GM18519 (cell line): Measurements from ENCODE around the gene FAM131B.

Experiments used
- ATAC-seq: cut with Tn5 transposase; IDR thresholded peaks from one replicate; pipeline ENCODE4 v1.9.1; 2021; ENCODE audit warnings: mild to moderate bottlenecking, moderate library complexity; ENCODE audit not compliant: unreplicated experiment, low FRiP score

Gene FAM131B

DNA sequence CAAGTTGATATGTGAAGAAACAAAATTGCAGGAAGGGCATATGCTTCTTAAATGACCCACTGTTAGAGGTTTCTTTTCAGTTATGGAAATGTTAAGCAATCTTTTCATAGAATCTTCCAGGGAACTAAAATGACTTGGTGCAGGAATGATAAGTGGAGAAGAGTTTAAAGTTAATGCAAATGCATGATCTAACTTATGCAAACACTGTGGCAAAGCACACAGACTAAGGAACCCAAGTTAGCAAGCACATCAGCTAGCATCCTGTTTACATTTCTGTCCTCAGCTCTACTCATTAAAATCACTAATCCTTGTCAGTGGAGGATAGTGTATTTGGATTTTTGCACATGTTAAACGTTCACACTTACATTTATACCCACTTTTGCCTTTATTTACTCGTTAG is 37.3 kb downstream of the FAM131B start:
- ATAC-seq: peak; percentile 47

DNA sequence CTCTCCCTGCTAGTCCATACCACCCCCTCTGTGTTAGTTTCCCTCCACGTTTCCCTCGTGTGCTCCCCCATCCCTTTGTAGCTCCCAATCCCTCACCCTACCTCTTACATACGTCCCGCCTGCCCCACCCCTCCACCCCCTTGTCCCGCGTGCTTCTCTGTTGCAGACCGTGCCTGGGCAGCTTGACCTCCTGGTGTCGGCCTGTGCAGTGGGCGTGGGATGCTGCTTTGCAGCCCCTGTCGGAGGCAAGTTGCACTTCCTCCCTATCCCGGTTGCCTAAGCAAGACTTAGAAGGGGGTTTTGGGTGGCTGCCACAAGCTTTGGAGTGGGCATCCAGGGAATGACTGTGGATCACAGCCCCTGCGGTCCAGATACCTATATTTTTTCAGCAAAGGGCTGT is 38.9 kb downstream of the FAM131B start:
- ATAC-seq: no peak

GRCh38 chr7:143322760-143323633 is 39.5 kb downstream of the FAM131B start:
- no peak for ATAC-seq

- ATAC-seq: no peak
Measured at GRCh38 chr7:143321734-143322133, 40.8 kb downstream of the FAM131B start.

GRCh38 chr7:143321242-143321641 is 41.3 kb downstream of the FAM131B start:
- ATAC-seq: no peak

GRCh38 chr7:143320620-143321019 is 41.9 kb downstream of the FAM131B start:
- no peak for ATAC-seq

- ATAC-seq: no peak
Measured at GRCh38 chr7:143318661-143319060, 43.9 kb downstream of the FAM131B start.

DNA sequence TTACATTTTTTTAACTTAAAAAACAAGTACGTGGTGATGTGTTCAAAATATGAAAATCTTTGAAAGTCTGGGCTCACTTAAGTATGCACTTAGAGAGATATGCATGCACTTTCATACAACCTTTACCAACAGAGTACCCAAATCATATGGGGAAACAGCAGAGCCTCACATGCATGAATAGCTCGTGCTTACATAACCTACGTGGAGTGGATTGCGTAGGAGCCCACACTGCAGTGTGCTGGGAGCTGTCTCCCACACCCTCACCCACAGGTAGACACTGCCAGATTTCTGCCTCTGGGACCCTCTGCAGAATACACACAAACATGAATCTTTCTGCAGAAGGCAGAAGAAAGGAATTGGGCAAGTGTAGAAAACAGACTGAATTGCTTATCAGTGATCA is 46.0 kb downstream of the FAM131B start:
- ATAC-seq: no peak

DNA sequence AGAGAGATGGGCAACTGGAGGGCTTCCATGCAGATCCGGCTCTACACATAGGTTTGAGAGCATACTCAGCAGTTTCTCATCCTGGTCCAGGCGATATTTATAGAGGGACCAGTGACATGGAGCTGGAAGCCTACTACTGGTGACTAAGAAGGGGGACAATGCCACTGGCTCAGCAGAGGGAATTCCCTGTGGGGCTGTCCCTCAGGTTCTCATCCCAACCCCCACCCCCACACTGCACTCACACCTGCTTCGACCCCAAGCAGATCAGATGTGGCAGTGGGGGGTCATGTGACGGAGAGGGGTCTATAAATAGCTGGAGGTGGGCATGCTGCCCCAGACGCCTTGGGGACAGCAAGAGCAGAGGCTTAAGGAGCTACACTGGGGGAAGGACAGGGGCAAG is 46.7 kb downstream of the FAM131B start, which contains the start of gene CLCN1:
CLCN1 (plus strand) TSS at position 336 of the 400 bp plus-strand sequence. CDS start 102 bp downstream, outside the sequence.
- ATAC-seq: no peak

- no peak for ATAC-seq
Measured at GRCh38 chr7:143314127-143314526, 48.4 kb downstream of the FAM131B start.

DNA sequence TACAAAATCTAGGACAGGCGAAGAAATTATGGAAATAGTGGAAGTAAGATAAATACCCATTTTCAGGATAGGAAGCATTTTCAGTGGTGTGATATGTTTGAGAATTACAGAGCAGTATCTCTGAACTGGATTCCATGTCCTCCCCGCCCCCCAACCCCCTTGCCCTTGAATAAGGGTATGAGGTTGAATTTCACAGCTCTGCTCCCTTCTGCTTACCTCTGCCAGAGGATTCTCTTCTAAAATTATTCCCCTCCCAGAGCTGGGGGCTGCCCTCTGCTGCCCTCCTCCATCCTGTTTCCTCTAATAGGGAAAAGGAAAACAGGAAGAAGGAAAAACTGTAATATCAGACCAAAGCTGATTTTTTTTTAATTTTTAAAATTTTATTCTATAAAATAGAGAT is 53.9 kb downstream of the FAM131B start:
- ATAC-seq: no peak

- ATAC-seq: no peak
Measured at GRCh38 chr7:143305423-143306070, 57.0 kb downstream of the FAM131B start.

DNA sequence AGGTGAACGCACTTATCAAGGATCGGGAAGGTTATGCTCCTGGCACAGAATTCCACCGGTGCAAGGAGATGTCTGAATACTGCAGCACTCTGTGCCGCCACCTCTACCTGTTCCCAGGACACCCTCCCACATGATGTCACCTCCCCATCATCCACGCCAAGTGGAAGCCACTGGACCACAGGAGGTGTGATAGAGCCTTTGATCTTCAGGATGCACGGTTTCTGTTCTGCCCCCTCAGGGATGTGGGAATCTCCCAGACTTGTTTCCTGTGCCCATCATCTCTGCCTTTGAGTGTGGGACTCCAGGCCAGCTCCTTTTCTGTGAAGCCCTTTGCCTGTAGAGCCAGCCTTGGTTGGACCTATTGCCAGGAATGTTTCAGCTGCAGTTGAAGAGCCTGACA is 57.6 kb downstream of the FAM131B start:
- ATAC-seq: no peak

DNA sequence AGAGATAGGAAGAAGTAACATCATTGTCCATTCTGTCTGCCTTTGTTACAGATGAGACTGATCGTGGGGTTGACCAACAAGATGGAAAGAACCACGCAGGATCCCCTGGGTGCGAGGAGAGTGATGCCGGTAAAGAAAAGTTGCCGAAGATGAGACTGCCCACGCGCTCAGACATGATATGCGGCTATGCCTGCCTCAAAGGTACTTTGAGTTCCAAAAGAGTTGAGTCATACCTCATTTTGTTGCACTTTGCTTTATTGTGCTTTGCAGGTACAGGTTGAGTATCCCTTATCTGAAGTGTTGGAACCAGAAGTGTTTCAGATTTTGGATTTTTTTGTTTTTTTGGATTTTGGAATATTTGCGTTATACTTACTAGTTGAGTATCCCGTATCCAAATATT is 58.8 kb downstream of the FAM131B start:
- ATAC-seq: no peak
